Gastrocnemius medialis (tissue), 4 donors: ENCODE measurements around the gene CALHM3. TPM values are rescaled to one million over a fixed set of nuclear protein-coding genes. Genes with fewer than 3 reads are reported as not detected.

ENCODE experiments used
- ATAC-seq, 2 donors: fragments of 150-250 bp; one replicate each; pipeline ENCODE4 v1.9.1; 2016
- DNase-seq, 2 donors: peaks; one replicate each; pipeline ENCODE4 v3.0.0-alpha.2; 2019
- H3K27ac ChIP-seq, 4 donors: fragments of 200-600 bp; sonication (generic); 1 replicate in 1 of 4; 2 replicates in 3 of 4; pipeline ENCODE4 v1.5.1; 2016 to 2018; ENCODE audit warnings: mild to moderate bottlenecking in 2 of 4, moderate library complexity in 1 of 4
- H3K27me3 ChIP-seq, 3 donors: fragments of 200-600 bp; sonication (generic) in 2 of 3; 1 replicate in 1 of 3; 2 replicates in 2 of 3; pipeline versions ENCODE4 v1.5.1 to v1.6.0; 2016 to 2019; ENCODE audit warnings: mild to moderate bottlenecking in 1 of 3, moderate library complexity in 1 of 3
- H3K36me3 ChIP-seq, 2 donors: fragments of 200-600 bp; sonication (generic) in 1 of 2; one replicate each; pipeline ENCODE4 v1.5.1; 2017 to 2018
- H3K4me1 ChIP-seq, 2 donors: fragments of 200-600 bp; sonication (generic) in 1 of 2; one replicate each; pipeline ENCODE4 v1.5.1; 2016 to 2017; ENCODE audit warnings: mild to moderate bottlenecking in 2 of 2
- H3K4me3 ChIP-seq, 4 donors: fragments of 200-600 bp; sonication (generic) in 3 of 4; 1 replicate in 1 of 4; 2 replicates in 3 of 4; pipeline ENCODE4 v1.5.1; 2016 to 2019; ENCODE audit warnings: mild to moderate bottlenecking in 2 of 4
- H3K9me3 ChIP-seq, 3 donors: fragments of 200-600 bp; sonication (generic) in 2 of 3; 1 replicate in 1 of 3; 2 replicates in 2 of 3; pipeline ENCODE4 v1.5.1; 2016 to 2019
- POLR2A ChIP-seq, 2 donors: fragments of 450-650 bp; IDR thresholded peaks; one replicate each; pipeline ENCODE4 v1.6.1; 2017; ENCODE audit warnings: antibody characterized with exemption in 2 of 2, mild to moderate bottlenecking in 2 of 2, moderate library complexity in 2 of 2
- in situ Hi-C, 4 donors: fragments of 200-750 bp; cut with MboI; loops; one replicate each; pipeline versions ENCODE4 v1.15.0 to v1.8.0; 2017; ENCODE audit warnings: low sequenced_read_pairs in 4 of 4
- intact Hi-C: fragments of 100-400 bp; cut with DNase I; formaldehyde crosslinking; loops from one replicate; pipeline ENCODE4 v1.15.1; 2023; ENCODE audit warnings: low total_unique reads
- total RNA-seq, 4 donors: library from RNA; depleted of rRNA; stranded (reverse); fragments of >200 nt; gene quantifications; one replicate each; pipeline versions ENCODE4 v1.1.0 to v1.2.3, GENCODE V29; 2016
- TF ChIP-seq, protein P1 (sequence below), 5 experiments: fragments of 450-650 bp in 3 of 5; fragments of 200-600 bp in 2 of 5; sonication (generic) in 2 of 5; IDR thresholded peaks in 4 of 5; conservative IDR thresholded peaks in 1 of 5; 1 replicate in 4 of 5; 2 replicates in 1 of 5; pipeline ENCODE4 v1.5.1; 2016 to 2019; ENCODE audit warnings: antibody characterized with exemption in 5 of 5, mild to moderate bottlenecking in 3 of 5, moderate library complexity in 3 of 5

CALHM3 gene
- total RNA-seq, 4 donors from 2014 or later: not detected

DNA sequence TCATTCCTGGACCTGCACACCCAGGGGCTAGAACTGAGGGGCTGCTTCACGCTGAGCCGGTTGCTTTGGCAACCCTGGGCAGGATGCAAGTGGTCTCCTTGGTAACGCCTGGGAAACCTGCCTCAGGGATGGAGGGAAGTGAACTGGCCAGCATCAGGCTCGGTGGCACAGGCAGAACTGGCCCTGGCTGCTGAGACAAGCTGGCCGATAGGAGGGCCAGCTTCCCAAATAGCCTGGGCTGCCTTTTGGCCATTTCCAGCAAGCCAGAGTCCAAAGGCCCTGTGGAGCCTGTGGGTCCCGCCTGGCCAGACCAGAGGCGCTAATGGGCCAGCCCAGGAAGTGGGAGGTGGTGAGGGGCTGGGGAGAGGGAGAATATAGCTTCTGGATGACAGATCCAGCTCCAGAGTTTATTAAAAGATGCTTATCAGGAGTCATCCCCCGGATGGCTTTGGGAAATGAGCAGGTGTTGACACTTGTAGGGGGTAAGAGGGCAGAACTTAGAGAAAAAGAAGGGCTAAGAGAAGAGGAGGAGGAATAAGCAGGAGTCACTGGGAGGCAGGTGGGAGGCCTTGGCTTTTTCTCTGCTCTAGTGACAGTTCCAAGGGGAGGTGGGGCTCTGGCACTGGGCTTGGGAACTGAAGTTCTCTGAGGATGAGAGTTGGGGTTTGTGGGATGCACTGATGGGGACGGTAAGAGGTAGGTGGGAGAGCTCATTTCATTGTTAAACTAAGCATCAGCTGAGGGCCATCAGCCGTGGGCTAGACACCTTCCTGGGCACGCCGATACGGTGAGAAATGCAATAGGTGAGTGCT is 24.0 kb upstream of the CALHM3 start:
- no peak overlapping the region for H3K27ac ChIP-seq
- no peak overlapping the region for H3K4me3 ChIP-seq
- DNase-seq (no peak), ATAC-seq (no peak)
- no peaks in the 10 kb centered on the region for H3K4me1 ChIP-seq
- TF ChIP-seq POLR2A (IDR thresholded peaks at IDR 0.05): no peak
- TF ChIP-seq, protein P1, sequence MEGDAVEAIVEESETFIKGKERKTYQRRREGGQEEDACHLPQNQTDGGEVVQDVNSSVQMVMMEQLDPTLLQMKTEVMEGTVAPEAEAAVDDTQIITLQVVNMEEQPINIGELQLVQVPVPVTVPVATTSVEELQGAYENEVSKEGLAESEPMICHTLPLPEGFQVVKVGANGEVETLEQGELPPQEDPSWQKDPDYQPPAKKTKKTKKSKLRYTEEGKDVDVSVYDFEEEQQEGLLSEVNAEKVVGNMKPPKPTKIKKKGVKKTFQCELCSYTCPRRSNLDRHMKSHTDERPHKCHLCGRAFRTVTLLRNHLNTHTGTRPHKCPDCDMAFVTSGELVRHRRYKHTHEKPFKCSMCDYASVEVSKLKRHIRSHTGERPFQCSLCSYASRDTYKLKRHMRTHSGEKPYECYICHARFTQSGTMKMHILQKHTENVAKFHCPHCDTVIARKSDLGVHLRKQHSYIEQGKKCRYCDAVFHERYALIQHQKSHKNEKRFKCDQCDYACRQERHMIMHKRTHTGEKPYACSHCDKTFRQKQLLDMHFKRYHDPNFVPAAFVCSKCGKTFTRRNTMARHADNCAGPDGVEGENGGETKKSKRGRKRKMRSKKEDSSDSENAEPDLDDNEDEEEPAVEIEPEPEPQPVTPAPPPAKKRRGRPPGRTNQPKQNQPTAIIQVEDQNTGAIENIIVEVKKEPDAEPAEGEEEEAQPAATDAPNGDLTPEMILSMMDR (IDR thresholded peaks at IDR 0.05 in 4 of 5, conservative IDR thresholded peaks at IDR 0.05 in 1 of 5): no peak
- no peaks in the 10 kb centered on the region for H3K27me3 ChIP-seq
- no peaks in the 10 kb centered on the region for H3K9me3 ChIP-seq
- in situ Hi-C loops (no loop called here), intact Hi-C loops (no loop called here)
- no peaks in the 10 kb centered on the region for H3K36me3 ChIP-seq

DNA sequence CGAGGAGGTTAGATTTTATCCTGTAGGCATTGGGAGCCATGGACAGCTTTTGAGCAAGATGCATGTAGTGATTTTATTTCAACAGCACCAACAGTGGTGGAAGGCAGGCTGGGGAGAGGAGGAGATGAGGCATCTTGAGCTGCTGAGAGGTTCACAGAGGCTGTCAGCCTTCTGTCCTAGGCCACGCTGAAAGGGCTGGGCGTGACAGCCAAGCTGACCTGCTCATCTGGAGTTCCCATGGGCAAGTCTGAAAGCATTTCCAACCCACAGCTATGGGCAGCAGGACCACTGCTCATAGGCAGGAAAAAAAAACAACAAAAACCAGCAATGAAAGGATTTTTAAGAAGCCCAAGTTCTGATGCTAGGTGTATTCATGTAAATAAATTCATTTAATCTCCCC is 22.1 kb upstream of the CALHM3 start:
- Histone ChIP-seq H3K27ac (no peak overlapping the region), H3K4me3 (no peak overlapping the region), H3K36me3 (no peaks in the 10 kb centered on the region), H3K4me1 (no peaks in the 10 kb centered on the region), H3K9me3 (no peaks in the 10 kb centered on the region), H3K27me3 (no peaks in the 10 kb centered on the region)
- no peak for ATAC-seq
- TF ChIP-seq POLR2A (IDR thresholded peaks at IDR 0.05): no peak
- TF ChIP-seq, protein P1 (IDR thresholded peaks at IDR 0.05 in 4 of 5, conservative IDR thresholded peaks at IDR 0.05 in 1 of 5): no peak
- intact Hi-C loops (no loop called here), in situ Hi-C loops (no loop called here)
- DNase-seq: no peak

DNA sequence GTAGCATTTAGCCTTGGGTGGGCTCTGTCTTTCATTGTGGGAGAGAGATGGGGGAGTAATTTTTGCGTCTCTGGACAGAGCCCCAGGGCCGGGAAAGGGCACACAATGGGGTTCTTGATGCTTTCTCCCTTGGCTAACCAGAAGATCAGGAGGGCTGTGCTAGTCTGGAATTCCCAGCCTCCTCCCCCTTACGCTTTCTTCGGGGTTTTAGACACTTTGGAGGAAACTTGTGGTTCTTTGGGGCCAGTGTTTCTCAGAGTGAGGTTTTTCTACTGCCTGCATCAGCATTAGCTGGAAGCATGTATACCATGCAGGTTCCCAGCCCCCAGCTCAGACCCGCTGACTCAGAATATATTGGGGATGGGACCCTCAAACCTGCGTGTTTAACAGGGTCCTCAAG is 21.4 kb upstream of the CALHM3 start:
- ATAC-seq (no peak), DNase-seq (no peak)
- no peak for TF ChIP-seq POLR2A (IDR thresholded peaks at IDR 0.05)
- TF ChIP-seq, protein P1 (IDR thresholded peaks at IDR 0.05 in 4 of 5, conservative IDR thresholded peaks at IDR 0.05 in 1 of 5): no peak
- Histone ChIP-seq H3K27ac (no peak overlapping the region), H3K9me3 (no peaks in the 10 kb centered on the region), H3K36me3 (no peaks in the 10 kb centered on the region), H3K4me3 (no peak overlapping the region), H3K27me3 (peaks cover 0 to 2% (median 0%) of the 10 kb centered on the region in 3 donors), H3K4me1 (no peaks in the 10 kb centered on the region)
- in situ Hi-C loops (no loop called here), intact Hi-C loops (no loop called here)

DNA sequence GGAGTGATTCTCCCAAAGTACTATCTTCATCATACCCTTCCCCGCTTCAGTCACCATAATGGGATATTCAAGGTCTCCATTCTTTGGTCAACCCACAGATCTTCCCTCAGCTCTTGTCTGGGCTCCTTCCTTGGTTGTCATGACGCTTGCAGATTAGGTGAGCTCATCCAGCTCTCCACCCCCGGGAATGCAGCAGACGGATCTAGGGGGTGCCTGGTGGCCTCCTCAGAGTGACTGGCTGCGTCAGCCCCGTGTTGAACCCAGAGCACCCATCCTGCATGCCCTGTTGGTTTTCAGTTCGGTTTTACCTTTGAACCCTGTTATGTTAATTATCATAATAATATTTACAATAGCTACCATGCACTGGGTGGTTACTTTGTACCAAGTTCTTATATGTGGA is 20.8 kb upstream of the CALHM3 start:
- Histone ChIP-seq H3K27me3 (peaks cover 0 to 8% (median 4%) of the 10 kb centered on the region in 3 donors), H3K9me3 (no peaks in the 10 kb centered on the region), H3K27ac (no peak overlapping the region), H3K36me3 (no peaks in the 10 kb centered on the region), H3K4me3 (no peak overlapping the region), H3K4me1 (no peaks in the 10 kb centered on the region)
- in situ Hi-C loops (no loop called here), intact Hi-C loops (no loop called here)
- DNase-seq (no peak), ATAC-seq (no peak)
- TF ChIP-seq, protein P1 (IDR thresholded peaks at IDR 0.05 in 4 of 5, conservative IDR thresholded peaks at IDR 0.05 in 1 of 5): no peak
- no peak for TF ChIP-seq POLR2A (IDR thresholded peaks at IDR 0.05)
